ENCODE results near the gene AP5S1. TPM values are rescaled to one million over a fixed set of nuclear protein-coding genes. Genes with fewer than 3 reads are reported as not detected.

AP5S1 gene
- total RNA-seq, 1 experiment from 2014 or later: 3.9 TPM

DNA sequence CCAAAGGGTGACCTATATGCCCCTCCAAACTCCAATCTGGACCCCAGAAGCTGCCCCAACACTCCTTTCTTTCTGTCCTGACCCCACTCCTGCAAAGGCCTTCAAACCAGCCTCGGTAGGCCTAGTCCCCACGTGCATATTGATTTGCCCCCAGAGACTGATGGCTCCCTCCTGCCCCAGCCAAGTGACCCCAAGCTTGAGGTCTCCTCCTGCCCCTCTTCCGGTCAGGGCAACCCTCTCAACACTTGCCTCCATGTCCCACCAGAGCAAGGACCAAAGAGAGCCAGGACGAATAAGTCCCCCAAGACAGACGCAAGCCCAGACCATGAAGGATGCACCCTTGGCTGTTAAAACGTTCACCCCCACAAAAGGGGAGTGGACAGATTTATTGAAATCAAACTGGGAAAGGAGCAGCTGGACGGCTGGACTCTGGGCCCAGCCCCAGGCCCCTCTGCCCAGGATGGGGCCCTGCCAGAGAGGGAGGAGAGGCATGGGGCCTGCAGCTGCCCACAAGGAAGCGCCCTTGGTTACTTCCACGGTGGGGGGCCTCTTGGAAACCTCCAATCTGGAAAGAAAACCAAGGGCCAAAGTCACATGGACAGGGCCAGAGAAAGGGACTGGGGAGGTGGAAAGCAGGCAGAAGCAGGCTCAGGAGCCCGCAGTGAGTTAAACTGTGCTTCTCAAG lies 36.7 kb upstream of the AP5S1 start:
- Mint-ChIP-seq H3K36me3 (ENCODE audit: insufficient read depth in 1 of 3, low read depth in 3 of 3) (peaks cover 5 to 12% (median 8%) of the 10 kb centered on the region in 3 experiments), H3K4me1 (peaks cover 22 to 35% of the 10 kb centered on the region in 2 experiments), H3K27me3 (ENCODE audit: low read depth) (peaks cover 40% of the 10 kb centered on the region), H3K27ac (peak overlapping the region in 1 of 3 experiments; percentile 67; a peak in 2 of 7 replicates), H3K4me3 (peak overlapping the region in 1 of 2 experiments; percentile 31; a peak in 1 of 5 replicates), H3K9me3 (no peaks in the 10 kb centered on the region)
- Histone ChIP-seq H2BK120ac (ENCODE audit: low read depth, low read length, poor library complexity, severe bottlenecking) (no peak overlapping the region), H2BK15ac (ENCODE audit: low read depth, low read length) (no peak overlapping the region), H4K8ac (replicated peaks; ENCODE audit: insufficient read length, low read depth, low read length) (no peak overlapping the region), H3K27ac (ENCODE audit: insufficient read length, low read depth, low read length) (no peak overlapping the region), H2BK20ac (ENCODE audit: low read depth, low read length, poor library complexity, severe bottlenecking) (no peak overlapping the region), H4K91ac (ENCODE audit: insufficient read length, low read depth, low read length) (no peak overlapping the region), H3K4me1 (ENCODE audit: insufficient read depth, low read length) (no peaks in the 10 kb centered on the region), H3K9me3 (ENCODE audit: control insufficient read depth, low read depth, low read length) (no peaks in the 10 kb centered on the region), H3T11ph (ENCODE audit: low read length) (no peak overlapping the region), H2BK12ac (ENCODE audit: insufficient read length, low read depth, low read length) (no peak overlapping the region), H3K79me1 (ENCODE audit: insufficient read depth, low read depth, low read length, poor library complexity, severe bottlenecking) (no peaks in the 10 kb centered on the region), H3K27me3 (ENCODE audit: insufficient read depth, low read length) (peaks cover 2% of the 10 kb centered on the region; the same call in 1 of the 2 replicates), H2AK5ac (ENCODE audit: insufficient read length, low read length) (no peak overlapping the region), H4K5ac (ENCODE audit: insufficient read length, low read depth, low read length) (no peak overlapping the region), H3K4me2 (ENCODE audit: insufficient read depth, insufficient read length, low read length) (no peak overlapping the region), H3K18ac (ENCODE audit: insufficient read length, low read depth, low read length) (no peak overlapping the region), H3K4ac (ENCODE audit: low read depth, low read length) (no peak overlapping the region), H3K79me2 (ENCODE audit: insufficient read depth, low read length) (no peaks in the 10 kb centered on the region), H3K14ac (ENCODE audit: insufficient read depth, low read length) (no peak overlapping the region), H3K9ac (ENCODE audit: extremely low read depth, insufficient read length, low read length) (no peak overlapping the region), H3K56ac (ENCODE audit: insufficient read length, low read depth, low read length) (no peak overlapping the region), H2BK5ac (ENCODE audit: insufficient read length, low read length) (no peak overlapping the region), H2AFZ (ENCODE audit: low read length) (no peak overlapping the region), H4K20me1 (ENCODE audit: control insufficient read depth, insufficient read depth, insufficient read length) (no peaks in the 10 kb centered on the region), H3K23ac (ENCODE audit: insufficient read length, low read depth, low read length) (no peak overlapping the region), H3K23me2 (ENCODE audit: insufficient read length, low read depth, low read length, poor library complexity, severe bottlenecking) (peaks cover 10% of the 10 kb centered on the region)
- DNase-seq: no peak
- TF ChIP-seq, protein P1, sequence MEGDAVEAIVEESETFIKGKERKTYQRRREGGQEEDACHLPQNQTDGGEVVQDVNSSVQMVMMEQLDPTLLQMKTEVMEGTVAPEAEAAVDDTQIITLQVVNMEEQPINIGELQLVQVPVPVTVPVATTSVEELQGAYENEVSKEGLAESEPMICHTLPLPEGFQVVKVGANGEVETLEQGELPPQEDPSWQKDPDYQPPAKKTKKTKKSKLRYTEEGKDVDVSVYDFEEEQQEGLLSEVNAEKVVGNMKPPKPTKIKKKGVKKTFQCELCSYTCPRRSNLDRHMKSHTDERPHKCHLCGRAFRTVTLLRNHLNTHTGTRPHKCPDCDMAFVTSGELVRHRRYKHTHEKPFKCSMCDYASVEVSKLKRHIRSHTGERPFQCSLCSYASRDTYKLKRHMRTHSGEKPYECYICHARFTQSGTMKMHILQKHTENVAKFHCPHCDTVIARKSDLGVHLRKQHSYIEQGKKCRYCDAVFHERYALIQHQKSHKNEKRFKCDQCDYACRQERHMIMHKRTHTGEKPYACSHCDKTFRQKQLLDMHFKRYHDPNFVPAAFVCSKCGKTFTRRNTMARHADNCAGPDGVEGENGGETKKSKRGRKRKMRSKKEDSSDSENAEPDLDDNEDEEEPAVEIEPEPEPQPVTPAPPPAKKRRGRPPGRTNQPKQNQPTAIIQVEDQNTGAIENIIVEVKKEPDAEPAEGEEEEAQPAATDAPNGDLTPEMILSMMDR (conservative IDR thresholded peaks at IDR 0.05): 0 out of 3 replicates have a peak, but pooled peaks have one; percentile 2
- no CpG with 5 or more reads among the region's 10 CpGs for WGBS (ENCODE audit: extremely low coverage, insufficient read length, low lambda C conversion rate)
